GM21619 (cell line): Measurements from ENCODE around the gene SLC35C1.

Experiments
- ATAC-seq: cut with Tn5 transposase; IDR thresholded peaks from one replicate; pipeline ENCODE4 v1.9.1; 2021; ENCODE audit not compliant: unreplicated experiment

Gene SLC35C1

GRCh38 chr11:45804761-45805304 is at the start of gene SLC35C1:
Gene SLC35C1, plus strand, starts transcription at chr11:45805149. Its CDS starts 653 bp downstream, at chr11:45805802.
- ATAC-seq, result peak; percentile 94

GRCh38 chr11:45755281-45755859 is 49.6 kb upstream of the SLC35C1 start:
- ATAC-seq, result no peak

- no peak for ATAC-seq
Measured at GRCh38 chr11:45756384-45757010, 48.5 kb upstream of the SLC35C1 start.

- no peak for ATAC-seq
Measured at GRCh38 chr11:45757672-45758071, 47.3 kb upstream of the SLC35C1 start.

- no peak for ATAC-seq
Measured at GRCh38 chr11:45761659-45762058, 43.3 kb upstream of the SLC35C1 start.

- no peak for ATAC-seq
Measured at GRCh38 chr11:45765107-45765668, 39.8 kb upstream of the SLC35C1 start.

- ATAC-seq, result no peak
Measured at GRCh38 chr11:45765836-45766235, 39.1 kb upstream of the SLC35C1 start.

- no peak for ATAC-seq
Measured at GRCh38 chr11:45766469-45766868, 38.5 kb upstream of the SLC35C1 start.

GRCh38 chr11:45768486-45768885 is 36.5 kb upstream of the SLC35C1 start:
- no peak for ATAC-seq

GRCh38 chr11:45769960-45770359 is 35.0 kb upstream of the SLC35C1 start:
- ATAC-seq, result no peak

- ATAC-seq, result peak; percentile 51
Measured at GRCh38 chr11:45771193-45771565, 33.8 kb upstream of the SLC35C1 start.

- ATAC-seq, result peak; percentile 88
Measured at GRCh38 chr11:45771566-45772448, 33.1 kb upstream of the SLC35C1 start.

GRCh38 chr11:45772449-45772774 is 32.5 kb upstream of the SLC35C1 start:
- ATAC-seq, result no peak

GRCh38 chr11:45772986-45773785 is 31.8 kb upstream of the SLC35C1 start:
- no peak for ATAC-seq

GRCh38 chr11:45773786-45774655 is 30.9 kb upstream of the SLC35C1 start:
- ATAC-seq, result no peak

GRCh38 chr11:45774786-45775185 is 30.2 kb upstream of the SLC35C1 start:
- no peak for ATAC-seq

- ATAC-seq, result no peak
Measured at GRCh38 chr11:45777127-45777969, 27.6 kb upstream of the SLC35C1 start.

GRCh38 chr11:45778341-45778740 is 26.6 kb upstream of the SLC35C1 start:
- ATAC-seq, result no peak

GRCh38 chr11:45779602-45780001 is 25.3 kb upstream of the SLC35C1 start:
- ATAC-seq, result no peak
